ENCODE data around the gene MED4. TPM values are rescaled to one million over a fixed set of nuclear protein-coding genes. Genes with fewer than 3 reads are reported as not detected.
A peak's percentile ranks its signal among the peaks of the same experiment; 100 is the strongest.

Gene MED4
- total RNA-seq, 1 donor from 2014 or later, result 27.8 TPM

- peak; percentile 97 to 98 for DNase-seq (ENCODE audit: low read depth in 2 of 2)
Observed at GRCh38 chr13:48037346-48038173, 57.3 kb downstream of the MED4 start, which contains the start of gene NUDT15. Gene NUDT15, plus strand, starts transcription at chr13:48037726. Its CDS starts 21 bp downstream, at chr13:48037747.

GRCh38 chr13:48029859-48030258 lies 65.0 kb downstream of the MED4 start:
- no peak for DNase-seq (ENCODE audit: low read depth in 2 of 2)

- no peak for DNase-seq (ENCODE audit: low read depth in 2 of 2)
Observed at GRCh38 chr13:48028066-48028465, 66.8 kb downstream of the MED4 start.

Other genes with a start within 250 kb of the MED4 start
- gene SUCLA2, start 93.8 kb downstream of the MED4 start, total RNA-seq, result 25.7 and 29.2 TPM in 2 replicates
- gene NUDT15, start 57.4 kb downstream of the MED4 start, total RNA-seq, result 15.5 and 18.1 TPM in 2 replicates
- 217 and 400 TPM in 2 replicates for gene ITM2B, start 138.1 kb upstream of the MED4 start, total RNA-seq
- 20.0 and 28.6 TPM in 2 replicates for gene RB1, start 208.6 kb upstream of the MED4 start, total RNA-seq

Data from lung microvascular endothelial cell (primary cell).